Measurements from ENCODE around the gene EXOC3.

DNA sequence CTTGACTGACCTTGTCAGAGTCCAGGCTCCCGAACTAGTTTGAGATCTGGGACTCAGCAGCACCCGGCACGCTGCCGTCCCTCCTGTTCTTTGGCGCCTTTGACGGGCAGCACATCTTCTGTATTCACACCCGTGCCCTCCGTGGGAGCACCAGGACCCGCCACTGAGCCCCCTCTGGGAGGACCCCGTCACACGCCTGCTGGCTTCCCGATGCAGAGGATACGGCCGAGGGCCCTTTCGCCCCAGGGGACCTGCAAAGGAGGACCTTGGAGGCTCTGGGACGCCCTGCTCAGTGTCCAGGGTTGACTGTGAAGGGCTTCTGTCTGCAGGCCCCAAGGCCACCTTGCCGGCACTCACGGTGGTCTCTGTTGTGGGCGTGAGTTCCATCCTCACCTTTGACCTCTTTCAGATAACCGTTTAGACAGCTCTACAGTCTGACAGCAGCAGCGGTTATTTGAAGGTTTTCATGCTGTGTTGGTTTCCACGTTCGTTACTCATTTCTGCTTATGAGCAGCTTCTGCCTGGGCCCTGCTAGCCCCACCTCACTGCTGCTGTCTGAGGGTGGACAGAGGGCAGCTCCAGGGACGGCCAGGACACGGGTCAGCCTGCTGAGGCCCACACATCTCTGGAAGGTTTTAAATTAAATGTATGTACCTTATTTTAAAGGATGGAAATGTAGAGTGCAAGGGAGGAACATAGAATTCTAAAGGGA is 12.6 kb upstream of the EXOC3 start:
- TF ChIP-seq FOXM1 (IDR thresholded peaks at IDR 0.05; ENCODE audit: borderline replicate concordance) (no peak), TARDBP (IDR thresholded peaks at IDR 0.05) (no peak)
